GM13977 (cell line): Measurements from ENCODE around the gene SCFD2.

Experiments used
- DNase-seq: peaks from one replicate; pipeline ENCODE4 v3.0.0; 2012; ENCODE audit warnings: low spot score
- CTCF ChIP-seq: IDR thresholded peaks from 2 replicates; pipeline ENCODE4 v1.5.1; 2012; ENCODE audit warnings: mild to moderate bottlenecking, control low read depth; ENCODE audit not compliant: insufficient read depth; ENCODE audit errors: extremely low read depth, missing control alignments
- in situ Hi-C: fragments of 300-500 bp; cut with MboI; formaldehyde crosslinking; loops from one replicate; pipeline ENCODE4 v1.12.0; 2022; ENCODE audit warnings: low sequenced_read_pairs, low pct_unique_long_range_greater_than_20kb, mixed read lengths, inconsistent platforms; ENCODE audit not compliant: unreplicated experiment

The SCFD2 gene

DNA sequence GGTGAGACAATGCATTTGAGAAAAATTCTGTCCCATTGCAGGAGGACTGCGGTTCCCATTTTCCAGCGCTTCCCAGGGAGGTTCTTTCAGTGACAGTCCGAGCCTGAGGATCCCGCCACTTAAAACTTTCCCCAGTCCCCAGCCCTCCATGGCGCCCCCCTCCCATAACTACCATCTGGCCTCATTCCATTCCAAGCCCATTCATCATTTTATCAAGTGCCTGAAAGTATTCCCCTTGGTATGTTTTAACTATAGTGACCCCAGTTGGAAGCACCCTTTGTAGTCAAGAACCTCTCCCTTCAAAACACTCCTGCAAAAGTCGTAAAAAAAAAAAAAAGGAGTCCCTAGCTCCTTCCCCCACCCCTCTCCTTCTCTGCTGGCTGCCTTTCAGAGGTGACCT, 502.5 kb downstream of the SCFD2 start:
- in situ Hi-C loops = no loop called here
- no peak for DNase-seq
- TF ChIP-seq CTCF = no peak

- in situ Hi-C loops = no loop called here
- peak; percentile 27 for DNase-seq
- TF ChIP-seq CTCF = no peak
These were observed 503.2 kb downstream of the SCFD2 start for GRCh38 chr4:52862639-52863161.

GRCh38 chr4:52861879-52862616, 503.8 kb downstream of the SCFD2 start, which contains the start of gene RASL11B:
RASL11B (plus strand) TSS chr4:52862317; CDS start chr4:52862508, 191 bp downstream.
- in situ Hi-C loops = no loop called here
- TF ChIP-seq CTCF = peak; percentile 11
- DNase-seq = peak; percentile 98

DNA sequence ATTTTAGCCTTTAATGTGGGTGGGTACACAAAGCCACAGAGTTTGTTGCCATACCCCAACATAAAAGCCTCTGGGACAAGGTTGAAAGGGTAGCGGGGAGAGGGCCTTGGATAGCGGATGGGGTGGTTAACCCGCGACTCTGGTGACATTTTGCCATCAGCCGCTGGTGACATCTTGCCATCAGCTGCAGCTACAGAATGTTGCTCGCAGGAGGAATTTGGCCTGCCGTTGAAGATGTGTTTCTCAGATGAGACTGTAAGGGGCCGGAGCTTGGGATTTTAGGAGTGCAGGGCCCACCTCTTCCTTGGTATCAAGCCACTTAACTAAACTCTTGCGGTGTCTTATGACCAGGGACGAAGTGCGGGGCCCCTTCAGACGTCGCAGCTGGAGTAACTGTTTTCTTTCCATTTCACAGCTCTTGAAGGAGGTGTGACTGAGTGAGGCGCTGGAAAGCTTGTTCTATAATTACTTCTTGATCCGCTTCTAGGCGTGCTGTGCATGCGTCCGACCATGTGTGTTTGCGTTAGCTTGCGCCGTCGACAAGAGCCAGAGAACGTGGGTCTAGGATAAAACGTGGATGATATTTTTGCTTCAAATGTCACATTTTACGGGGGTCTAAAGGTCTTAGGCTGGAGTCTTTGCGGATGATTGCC, 504.6 kb downstream of the SCFD2 start:
- no peak for DNase-seq
- no peak for TF ChIP-seq CTCF
- in situ Hi-C loops = no loop called here

DNA sequence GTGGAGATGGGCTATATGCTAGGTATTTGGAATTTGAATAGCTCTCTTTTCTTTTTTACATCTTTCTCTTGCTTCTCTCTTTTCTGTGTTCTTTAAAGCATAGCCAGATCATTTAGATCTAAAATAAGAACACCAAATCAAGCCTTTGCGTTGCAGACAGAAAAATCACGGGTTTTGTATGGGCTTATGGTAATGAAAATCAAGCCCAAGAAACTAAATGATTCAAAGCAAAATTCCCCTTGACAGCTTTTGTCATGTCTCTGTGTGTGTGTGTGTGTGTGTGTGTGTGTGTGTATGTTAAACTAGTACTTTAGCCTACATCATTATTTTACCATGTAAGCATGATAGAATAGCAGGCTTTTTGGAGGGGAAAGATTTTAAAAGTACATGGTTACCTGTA, 505.5 kb downstream of the SCFD2 start:
- in situ Hi-C loops = no loop called here
- TF ChIP-seq CTCF = no peak
- DNase-seq = no peak

DNA sequence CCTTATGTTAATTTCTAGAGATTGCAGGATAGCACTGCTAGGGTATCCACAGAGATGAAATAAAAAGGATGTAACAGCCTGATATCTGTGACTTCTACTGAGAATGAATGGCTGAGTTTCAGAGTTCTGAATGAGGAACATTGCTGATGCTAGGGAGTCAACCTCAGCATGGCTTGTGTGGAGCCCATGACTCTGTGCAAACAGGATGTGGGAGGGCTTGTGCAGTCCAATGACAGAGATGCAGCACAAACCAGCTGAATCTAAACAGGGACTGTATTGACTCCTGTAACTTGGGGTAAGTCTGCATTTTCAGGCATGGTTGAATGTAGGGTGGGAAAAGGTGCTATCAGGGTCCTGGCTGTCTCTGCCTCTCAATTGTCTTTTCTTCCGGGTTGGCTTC, 509.1 kb downstream of the SCFD2 start:
- no peak for TF ChIP-seq CTCF
- no peak for DNase-seq
- in situ Hi-C loops = no loop called here
